Liver (tissue), 3 donors: ENCODE measurements around the gene ERO1B.

ENCODE experiments used
- ATF3 ChIP-seq: IDR thresholded peaks from 2 replicates; pipeline ENCODE4 v1.6.1; 2016; ENCODE audit warnings: antibody characterized with exemption
- CTCF ChIP-seq: fragments of 150-350 bp; IDR thresholded peaks from 2 replicates; pipeline ENCODE4 v1.5.1; 2017; ENCODE audit warnings: improper control_type of control experiment, low read depth, low read length; ENCODE audit not compliant: missing input control
- GABPA ChIP-seq, 2 donors: IDR thresholded peaks in 1 of 2; conservative IDR thresholded peaks in 1 of 2; 2 replicates each; pipeline ENCODE4 v1.6.1; 2016; ENCODE audit warnings: antibody characterized with exemption in 2 of 2, mild to moderate bottlenecking in 1 of 2, moderate library complexity in 1 of 2
- MAX ChIP-seq: IDR thresholded peaks from 2 replicates; pipeline ENCODE4 v1.6.1; 2016; ENCODE audit warnings: antibody characterized with exemption
- REST ChIP-seq: IDR thresholded peaks from 2 replicates; pipeline ENCODE4 v1.6.1; 2016; ENCODE audit warnings: antibody characterized with exemption, mild to moderate bottlenecking
- TAF1 ChIP-seq: conservative IDR thresholded peaks from 2 replicates; pipeline ENCODE4 v1.6.1; 2016; ENCODE audit warnings: antibody characterized with exemption, mild to moderate bottlenecking
- YY1 ChIP-seq: IDR thresholded peaks from 2 replicates; pipeline ENCODE4 v1.6.1; 2016; ENCODE audit warnings: antibody characterized with exemption, mild to moderate bottlenecking
- ZBTB33 ChIP-seq: IDR thresholded peaks from 2 replicates; pipeline ENCODE4 v1.6.1; 2016; ENCODE audit warnings: antibody characterized with exemption
- donor health status: healthy.
- donor health status: healthy.

GRCh38 chr1:236176337-236177336, 105.1 kb downstream of the ERO1B start:
- TF ChIP-seq CTCF (no peak), YY1 (no peak), TAF1 (no peak), GABPA (IDR thresholded peaks at IDR 0.05 in 1 of 2, conservative IDR thresholded peaks at IDR 0.05 in 1 of 2) (no peak), REST (no peak), MAX (no peak), ATF3 (no peak), ZBTB33 (no peak)
